ENCODE results near the gene ZNF23. TPM values are rescaled to one million over a fixed set of nuclear protein-coding genes. Genes with fewer than 3 reads are reported as not detected.

Gene ZNF23
- total and polyA plus RNA-seq, 2 experiments from 2014 or later: 12.1 to 15.3 TPM

GRCh38 chr16:71407731-71408130 is 54.3 kb downstream of the ZNF23 start:
- no peaks in the 10 kb centered on the region for H3K36me3 ChIP-seq (ENCODE audit: low read depth)
- H2AFZ ChIP-seq: no peak overlapping the region
- H3K4me2 ChIP-seq (ENCODE audit: unreplicated experiment): no peak overlapping the region
- H3K9me3 ChIP-seq (ENCODE audit: low read depth): no peaks in the 10 kb centered on the region
- H3K79me2 ChIP-seq (ENCODE audit: insufficient read depth): no peaks in the 10 kb centered on the region
- H3K9ac ChIP-seq: no peak overlapping the region
- WGBS, 2 experiments (ENCODE audit: low coverage in 1 of 2, low lambda C conversion rate in 2 of 2, missing lambda C conversion rate in 2 of 2): 6 to 7% methylated on average over 1 of the region's 1 CpG
- H3K9me2 ChIP-seq (ENCODE audit: insufficient read depth): no peaks in the 10 kb centered on the region
- no peak overlapping the region for H3K27ac ChIP-seq
- no peaks in the 10 kb centered on the region for H3F3A ChIP-seq (ENCODE audit: insufficient read depth)
- TF ChIP-seq EZH2phosphoT487 (IDR thresholded peaks at IDR 0.05; ENCODE audit: insufficient read depth, low read depth) (no peak), EZH2 (IDR thresholded peaks at IDR 0.05; ENCODE audit: insufficient read depth, poor library complexity, severe bottlenecking) (no peak)
- H3K4me3 ChIP-seq: no peak overlapping the region
- H3K27me3 ChIP-seq (replicated peaks; ENCODE audit: insufficient read depth): peaks cover 13% of the 10 kb centered on the region
- DNase-seq: no peak
- no peaks in the 10 kb centered on the region for H3K4me1 ChIP-seq (ENCODE audit: insufficient read depth)
- no peaks in the 10 kb centered on the region for H4K20me1 ChIP-seq (ENCODE audit: insufficient read depth)
- in situ Hi-C loops (cut with MboI): no loop called here

- WGBS, 2 experiments (ENCODE audit: low coverage in 1 of 2, low lambda C conversion rate in 2 of 2, missing lambda C conversion rate in 2 of 2): 33 to 47% methylated on average over 8 of the region's 8 CpGs
- H3F3A ChIP-seq (ENCODE audit: insufficient read depth): no peaks in the 10 kb centered on the region
These were observed 55.3 kb downstream of the ZNF23 start for GRCh38 chr16:71406724-71407123.

GRCh38 chr16:71406316-71406715 is 55.7 kb downstream of the ZNF23 start:
- peaks cover 11% of the 10 kb centered on the region for H3K27me3 ChIP-seq (replicated peaks; ENCODE audit: insufficient read depth)
- no peak overlapping the region for H2AFZ ChIP-seq
- TF ChIP-seq EZH2phosphoT487 (IDR thresholded peaks at IDR 0.05; ENCODE audit: insufficient read depth, low read depth) (no peak), EZH2 (IDR thresholded peaks at IDR 0.05; ENCODE audit: insufficient read depth, poor library complexity, severe bottlenecking) (no peak)
- H3F3A ChIP-seq (ENCODE audit: insufficient read depth): no peaks in the 10 kb centered on the region
- no peaks in the 10 kb centered on the region for H3K79me2 ChIP-seq (ENCODE audit: insufficient read depth)
- in situ Hi-C loops (cut with MboI): no loop called here
- H3K27ac ChIP-seq: no peak overlapping the region
- WGBS, 2 experiments (ENCODE audit: low coverage in 1 of 2, low lambda C conversion rate in 2 of 2, missing lambda C conversion rate in 2 of 2): 68 to 72% methylated on average over 5 of the region's 5 CpGs
- H3K4me2 ChIP-seq (ENCODE audit: unreplicated experiment): no peak overlapping the region
- H3K4me3 ChIP-seq: no peak overlapping the region
- DNase-seq: no peak
- no peaks in the 10 kb centered on the region for H3K9me2 ChIP-seq (ENCODE audit: insufficient read depth)
- no peaks in the 10 kb centered on the region for H3K4me1 ChIP-seq (ENCODE audit: insufficient read depth)
- H3K9ac ChIP-seq: no peak overlapping the region
- H3K36me3 ChIP-seq (ENCODE audit: low read depth): no peaks in the 10 kb centered on the region
- no peaks in the 10 kb centered on the region for H3K9me3 ChIP-seq (ENCODE audit: low read depth)
- H4K20me1 ChIP-seq (ENCODE audit: insufficient read depth): no peaks in the 10 kb centered on the region

More at GRCh38 chr16:71406724-71407123, 55.3 kb downstream of the ZNF23 start:
- Histone ChIP-seq H3K4me2 (ENCODE audit: unreplicated experiment) (no peak overlapping the region), H3K27me3 (replicated peaks; ENCODE audit: insufficient read depth) (peaks cover 13% of the 10 kb centered on the region), H4K20me1 (ENCODE audit: insufficient read depth) (no peaks in the 10 kb centered on the region), H3K27ac (no peak overlapping the region), H3K9ac (no peak overlapping the region), H3K9me2 (ENCODE audit: insufficient read depth) (no peaks in the 10 kb centered on the region), H3K4me1 (ENCODE audit: insufficient read depth) (no peaks in the 10 kb centered on the region), H3K4me3 (no peak overlapping the region), H3K9me3 (ENCODE audit: low read depth) (no peaks in the 10 kb centered on the region), H3K36me3 (ENCODE audit: low read depth) (no peaks in the 10 kb centered on the region), H3K79me2 (ENCODE audit: insufficient read depth) (no peaks in the 10 kb centered on the region), H2AFZ (no peak overlapping the region)
- DNase-seq: no peak
- in situ Hi-C loops (cut with MboI): no loop called here
- no peak for TF ChIP-seq EZH2 (IDR thresholded peaks at IDR 0.05; ENCODE audit: insufficient read depth, poor library complexity, severe bottlenecking)
- TF ChIP-seq EZH2phosphoT487 (IDR thresholded peaks at IDR 0.05; ENCODE audit: insufficient read depth, low read depth): no peak

- no peaks in the 10 kb centered on the region for H4K20me1 ChIP-seq (ENCODE audit: insufficient read depth)
- no peak overlapping the region for H3K27ac ChIP-seq
- no peak overlapping the region for H3K4me3 ChIP-seq
- H3K36me3 ChIP-seq (ENCODE audit: low read depth): no peaks in the 10 kb centered on the region
- H3F3A ChIP-seq (ENCODE audit: insufficient read depth): no peaks in the 10 kb centered on the region
- H3K4me1 ChIP-seq (ENCODE audit: insufficient read depth): no peaks in the 10 kb centered on the region
- no peaks in the 10 kb centered on the region for H3K79me2 ChIP-seq (ENCODE audit: insufficient read depth)
- 64 to 67% methylated on average over 4 of the region's 4 CpGs for WGBS, 2 experiments (ENCODE audit: low coverage in 1 of 2, low lambda C conversion rate in 2 of 2, missing lambda C conversion rate in 2 of 2)
- no peak for DNase-seq
- TF ChIP-seq EZH2 (IDR thresholded peaks at IDR 0.05; ENCODE audit: insufficient read depth, poor library complexity, severe bottlenecking): no peak
- TF ChIP-seq EZH2phosphoT487 (IDR thresholded peaks at IDR 0.05; ENCODE audit: insufficient read depth, low read depth): no peak
- H3K27me3 ChIP-seq (replicated peaks; ENCODE audit: insufficient read depth): peaks cover 4% of the 10 kb centered on the region; the same call in 1 of the 2 replicates
- no peaks in the 10 kb centered on the region for H3K9me2 ChIP-seq (ENCODE audit: insufficient read depth)
- in situ Hi-C loops (cut with MboI): no loop called here
- H3K4me2 ChIP-seq (ENCODE audit: unreplicated experiment): no peak overlapping the region
- no peak overlapping the region for H3K9ac ChIP-seq
- H2AFZ ChIP-seq: no peak overlapping the region
- no peaks in the 10 kb centered on the region for H3K9me3 ChIP-seq (ENCODE audit: low read depth)
These were observed 57.7 kb downstream of the ZNF23 start for GRCh38 chr16:71404364-71404763.

GRCh38 chr16:71402674-71403073 is 59.4 kb downstream of the ZNF23 start:
- Histone ChIP-seq H3K9ac (no peak overlapping the region), H3K9me3 (ENCODE audit: low read depth) (no peaks in the 10 kb centered on the region), H3F3A (ENCODE audit: insufficient read depth) (no peaks in the 10 kb centered on the region), H3K27ac (no peak overlapping the region), H3K4me1 (ENCODE audit: insufficient read depth) (no peaks in the 10 kb centered on the region), H3K36me3 (ENCODE audit: low read depth) (no peaks in the 10 kb centered on the region), H3K4me3 (no peak overlapping the region), H3K4me2 (ENCODE audit: unreplicated experiment) (no peak overlapping the region), H3K79me2 (ENCODE audit: insufficient read depth) (no peaks in the 10 kb centered on the region), H3K27me3 (replicated peaks; ENCODE audit: insufficient read depth) (no peaks in the 10 kb centered on the region; the same call in 1 of the 2 replicates), H3K9me2 (ENCODE audit: insufficient read depth) (no peaks in the 10 kb centered on the region), H4K20me1 (ENCODE audit: insufficient read depth) (no peaks in the 10 kb centered on the region), H2AFZ (no peak overlapping the region)
- DNase-seq: no peak
- WGBS, 2 experiments (ENCODE audit: low coverage in 1 of 2, low lambda C conversion rate in 2 of 2, missing lambda C conversion rate in 2 of 2): 46 to 53% methylated on average over 11 of the region's 11 CpGs
- no peak for TF ChIP-seq EZH2phosphoT487 (IDR thresholded peaks at IDR 0.05; ENCODE audit: insufficient read depth, low read depth)
- TF ChIP-seq EZH2 (IDR thresholded peaks at IDR 0.05; ENCODE audit: insufficient read depth, poor library complexity, severe bottlenecking): no peak
- in situ Hi-C loops (cut with MboI): no loop called here
